NCI-H128 (cell line): ENCODE data around the gene ZNF319.

Source experiments
- DNase-seq: peaks from one replicate; lab custom pipeline; 2025; ENCODE audit not compliant: unreplicated experiment; lab: John Stamatoyannopoulos, UW

Gene ZNF319

DNA sequence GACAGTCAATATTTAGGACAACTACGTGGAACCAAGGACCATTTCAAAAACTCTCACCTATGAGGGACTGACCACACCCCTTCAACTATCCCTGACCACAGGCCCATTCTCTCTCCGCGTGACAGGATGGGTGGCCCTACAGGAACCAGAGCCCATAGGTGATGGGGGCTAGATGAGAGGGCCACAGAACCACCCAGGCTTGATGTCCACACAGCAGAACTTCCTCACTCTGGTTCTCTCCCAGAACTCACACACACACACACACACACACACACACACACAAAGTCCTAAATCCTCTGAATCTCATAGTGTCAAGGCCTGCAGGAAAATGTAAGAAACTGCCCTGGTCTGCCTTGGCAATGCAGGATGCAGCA, 1.5 kb downstream of the ZNF319 start:
- no peak for DNase-seq

DNA sequence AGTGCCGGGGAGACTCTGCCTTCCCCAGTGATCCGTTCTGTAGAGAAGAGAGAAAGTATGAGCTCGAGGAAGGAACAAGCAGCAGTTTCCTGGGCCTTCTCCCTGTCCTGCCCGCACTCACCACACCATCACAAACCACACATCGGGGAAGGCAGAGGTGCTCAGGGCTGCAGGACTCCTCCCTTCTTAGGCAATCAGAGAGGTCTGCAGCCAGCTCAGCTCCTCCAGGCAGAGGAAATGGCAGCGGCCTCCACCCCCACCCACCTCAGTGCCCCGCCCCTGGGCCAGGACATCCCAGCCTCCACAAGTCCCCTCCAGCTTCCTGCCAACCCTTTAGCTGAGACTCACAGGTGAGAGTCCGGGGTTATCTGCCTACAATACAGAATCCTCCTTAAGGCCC, 2.0 kb downstream of the ZNF319 start:
- DNase-seq, result no peak

DNA sequence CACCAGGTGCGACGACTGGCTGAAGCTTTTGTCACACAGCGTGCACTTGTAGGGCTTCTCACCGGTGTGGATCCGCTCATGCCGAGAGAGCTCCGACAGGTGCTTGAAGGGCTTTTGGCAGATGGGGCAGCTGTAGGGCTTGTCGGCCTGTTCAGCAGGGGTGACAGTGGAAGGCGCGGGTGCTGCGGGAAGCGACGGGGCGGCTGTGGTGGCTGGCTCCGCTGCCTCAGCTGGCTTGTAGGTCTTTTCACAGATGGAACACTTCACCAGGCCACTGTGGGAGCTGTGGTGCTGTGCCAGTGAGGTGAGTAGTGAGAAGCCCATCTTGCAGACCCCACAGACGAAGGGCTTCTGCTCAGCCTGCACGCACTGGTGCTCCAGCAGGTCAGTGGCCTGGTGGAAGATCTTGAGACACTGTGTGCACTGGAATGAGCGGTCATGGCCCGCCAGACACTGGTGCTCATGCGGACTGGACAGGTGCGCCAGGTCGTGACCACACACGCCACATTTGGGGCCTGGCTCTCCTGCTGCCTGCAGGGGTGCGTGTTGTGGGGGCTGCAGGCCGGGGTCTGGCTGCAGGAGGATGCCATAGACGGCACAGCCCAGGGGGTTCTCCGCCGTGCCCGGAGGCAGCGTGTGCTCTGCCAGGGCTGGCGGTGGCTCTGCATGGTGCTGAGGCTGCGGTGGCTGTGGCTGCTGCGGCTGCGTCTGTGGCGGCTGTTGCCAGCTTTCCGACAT, 2.8 kb downstream of the ZNF319 start:
- DNase-seq, result no peak

DNA sequence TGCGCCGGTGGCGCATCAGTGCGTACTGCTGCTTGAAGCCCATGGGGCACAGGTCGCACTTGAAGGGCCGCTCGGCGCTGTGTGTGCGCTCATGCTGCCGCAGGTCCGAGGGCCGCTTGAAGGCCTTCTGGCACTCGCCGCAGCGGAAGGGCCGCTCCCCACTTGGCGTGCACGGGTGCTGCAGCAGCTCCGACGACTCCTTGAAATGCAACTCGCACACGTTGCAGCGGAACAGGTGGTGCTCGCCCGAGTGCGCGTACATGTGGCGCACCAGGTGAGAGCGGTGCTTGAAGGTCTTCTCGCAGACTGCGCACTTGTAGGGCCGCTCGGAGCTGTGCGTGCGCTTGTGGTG, 3.3 kb downstream of the ZNF319 start:
- DNase-seq, result no peak

DNA sequence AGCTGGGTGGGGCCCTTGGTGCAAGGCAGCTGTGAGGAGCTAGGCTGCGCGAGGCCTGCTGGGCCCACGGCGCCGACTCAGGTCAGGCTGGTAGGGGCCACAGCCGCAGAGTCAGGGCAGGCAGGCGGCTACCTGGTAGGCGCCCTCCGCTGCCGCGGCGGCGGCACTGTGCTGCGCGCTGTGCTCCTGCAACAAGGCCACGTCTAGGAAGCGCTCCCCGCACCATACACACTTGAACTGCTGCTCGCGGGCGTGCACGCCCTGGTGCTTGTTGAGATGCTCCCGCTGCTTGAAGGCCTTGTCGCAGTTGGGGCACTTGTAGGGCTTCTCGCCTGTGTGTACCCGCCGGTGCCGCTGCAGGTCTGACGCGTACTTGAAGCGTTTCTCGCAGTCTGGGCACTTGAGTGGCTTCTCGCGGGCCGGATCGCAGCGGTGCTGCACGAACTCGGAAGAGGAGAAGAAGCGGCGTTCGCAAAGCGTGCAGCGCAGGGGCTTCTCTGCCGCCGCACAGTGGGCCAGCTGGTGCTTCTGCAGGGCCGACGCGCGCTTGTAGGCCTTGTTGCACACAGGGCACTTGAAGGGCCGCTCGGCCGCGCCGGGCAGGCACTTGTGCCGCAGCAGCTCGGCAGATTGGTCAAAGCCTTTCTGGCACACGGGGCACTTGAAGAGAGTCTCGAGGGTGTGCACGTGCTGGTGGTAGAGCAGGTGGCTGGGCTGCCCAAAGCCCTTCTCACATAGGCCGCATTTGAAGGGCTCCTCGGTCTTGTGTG, 3.9 kb downstream of the ZNF319 start:
- DNase-seq, result no peak

DNA sequence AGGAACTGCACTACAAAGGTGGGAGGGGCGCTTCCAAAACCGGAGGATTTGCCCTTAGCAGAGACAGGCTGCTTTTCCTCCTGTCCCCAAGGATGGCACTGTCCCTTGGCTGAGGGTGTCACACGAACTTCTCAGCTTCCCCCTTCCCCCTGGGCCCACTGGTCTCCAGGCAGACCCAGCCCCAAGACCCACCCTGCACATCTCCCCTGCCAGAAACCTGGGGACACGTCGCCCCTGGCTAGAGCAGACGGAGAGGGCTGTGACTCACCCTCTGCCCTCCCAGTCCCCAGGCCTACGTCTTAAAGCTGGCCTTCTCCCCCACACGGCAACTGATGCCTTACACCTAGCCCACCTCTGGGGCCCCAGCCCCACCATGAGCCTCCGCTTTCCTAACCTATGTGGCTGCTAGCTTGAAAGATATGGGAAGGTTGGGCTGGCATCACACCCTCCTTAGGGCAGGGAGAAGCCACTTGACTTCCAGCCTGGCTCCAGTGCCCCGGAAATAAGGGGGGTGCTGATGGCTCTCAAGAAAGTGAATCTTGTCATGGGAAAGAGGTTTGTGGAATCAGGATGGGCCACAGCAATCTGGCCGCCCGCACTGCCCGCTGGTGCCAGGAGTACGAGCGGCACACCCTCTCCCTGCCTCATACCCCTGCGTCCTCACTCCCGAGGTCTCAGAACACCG, 4.6 kb downstream of the ZNF319 start:
- no peak for DNase-seq

DNA sequence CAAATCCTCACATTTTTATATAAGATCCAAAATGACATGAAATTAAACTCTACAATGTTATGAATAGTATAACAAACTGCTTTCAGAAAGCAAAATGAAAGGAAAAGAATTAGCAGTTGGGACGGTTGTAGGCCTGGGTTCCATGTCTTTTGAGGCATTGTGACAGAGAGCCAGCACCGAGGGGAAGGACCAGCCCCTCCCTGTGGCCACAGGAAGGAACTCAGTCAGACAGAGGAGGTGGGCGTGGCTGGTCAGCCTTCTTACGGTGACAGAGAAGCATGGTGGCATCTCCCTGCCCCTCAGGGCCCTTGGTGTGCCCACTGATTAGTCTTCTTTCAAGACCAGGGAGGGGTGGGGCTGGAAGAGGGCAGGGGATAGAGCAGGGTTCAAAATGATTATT, 5.7 kb downstream of the ZNF319 start:
- no peak for DNase-seq

DNA sequence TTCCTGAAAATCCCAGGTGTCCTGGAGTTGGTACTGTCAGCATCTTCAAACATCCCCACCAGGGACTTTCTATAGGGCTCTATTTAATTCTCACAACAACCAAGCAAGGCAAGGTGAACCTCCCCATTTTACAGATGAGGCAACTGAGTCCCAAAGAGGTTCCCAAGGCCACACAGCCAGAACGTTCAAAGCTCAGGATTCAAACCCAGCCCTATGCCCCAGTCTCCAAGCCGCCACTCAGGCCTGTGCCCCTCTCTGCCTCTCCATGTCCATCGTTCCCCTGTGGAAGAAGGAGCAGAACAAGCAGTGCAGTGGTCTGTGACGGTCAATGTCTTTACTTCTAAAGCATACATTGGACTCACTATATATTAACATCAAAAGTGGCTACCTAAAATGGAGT, 6.1 kb downstream of the ZNF319 start:
- no peak for DNase-seq

DNA sequence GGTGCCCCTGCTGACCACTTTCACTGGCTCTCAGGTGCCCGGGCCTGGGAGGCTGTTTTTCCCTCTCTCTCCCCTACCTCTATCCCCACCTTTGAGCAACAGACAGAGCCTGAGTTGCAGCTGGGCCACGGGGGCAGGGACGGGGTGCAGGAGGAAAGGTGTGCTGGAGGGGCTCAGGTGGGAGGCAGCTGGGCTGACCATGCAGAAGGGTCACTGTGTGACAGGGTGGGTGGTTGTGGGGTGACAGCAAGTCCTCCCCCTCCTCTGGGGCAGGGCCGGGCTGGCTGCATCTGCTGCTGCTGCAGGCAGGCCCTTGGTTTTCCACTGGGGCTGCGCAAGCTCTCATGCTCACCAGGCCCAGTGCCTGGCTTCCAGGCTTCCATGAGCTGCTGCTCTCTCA, 6.6 kb downstream of the ZNF319 start:
- no peak for DNase-seq

DNA sequence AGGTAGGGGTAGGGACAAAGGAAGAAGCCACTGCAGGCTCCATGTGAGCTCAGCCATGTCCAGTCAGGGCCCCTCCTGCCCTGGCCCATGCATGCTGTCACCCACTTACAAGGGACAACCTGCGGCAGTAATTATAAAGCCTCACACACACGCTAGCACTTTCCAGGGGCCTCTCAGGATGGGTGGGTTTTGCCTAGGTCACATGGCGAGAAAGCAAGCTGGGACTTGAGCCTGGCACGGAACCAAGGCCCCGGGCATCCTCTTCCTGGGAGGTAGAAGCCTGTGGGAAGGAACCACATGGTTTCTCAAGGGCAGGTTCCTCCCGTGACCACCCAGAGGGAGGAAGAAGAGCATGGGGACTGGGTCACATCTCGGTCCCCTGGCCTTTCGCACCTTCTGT, 7.0 kb downstream of the ZNF319 start:
- no peak for DNase-seq

DNA sequence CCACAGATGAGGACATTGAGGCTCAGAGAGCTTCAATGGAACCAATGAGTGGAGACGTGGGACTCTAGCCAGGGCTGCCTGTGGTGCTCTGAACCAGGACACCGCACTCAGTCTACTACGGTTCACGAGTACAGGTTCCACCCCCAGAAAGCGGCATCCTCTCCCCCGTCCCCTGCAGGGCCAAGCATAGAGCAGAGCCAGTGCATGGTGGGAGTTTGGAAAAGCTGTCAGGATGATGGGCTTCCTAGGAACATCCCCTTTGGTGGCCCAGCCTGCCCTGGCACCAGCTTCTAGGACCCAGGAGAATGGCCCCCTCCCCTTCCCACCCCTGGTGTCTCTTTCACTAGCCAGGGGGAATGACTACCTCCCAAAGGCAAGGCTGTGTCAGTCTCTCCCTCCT, 8.4 kb downstream of the ZNF319 start:
- DNase-seq, result no peak

DNA sequence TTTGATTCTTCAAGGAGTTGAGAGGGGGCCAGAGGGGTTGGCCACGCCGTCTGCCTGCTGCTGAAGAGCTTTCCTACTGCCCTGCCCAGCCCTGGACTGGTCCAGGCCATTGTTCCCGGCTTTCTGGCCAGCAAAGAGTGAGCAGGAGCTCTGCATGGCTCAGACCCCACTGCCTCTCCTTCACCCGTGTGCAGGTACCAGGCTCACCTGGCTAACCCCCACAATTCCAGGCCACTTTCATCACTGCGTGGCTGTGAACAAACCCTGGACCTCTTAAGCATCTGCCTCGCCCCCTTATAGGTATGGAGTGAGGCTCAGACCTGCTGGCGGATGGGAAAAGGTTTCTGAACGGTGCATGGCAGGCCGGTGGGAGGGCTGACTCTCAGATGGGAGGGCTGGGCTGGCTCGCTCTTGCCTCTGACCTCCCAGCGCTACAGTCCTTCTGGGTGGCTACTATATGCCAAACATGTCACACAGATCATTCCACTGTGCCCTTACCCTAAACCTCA, 8.9 kb downstream of the ZNF319 start:
- no peak for DNase-seq

DNA sequence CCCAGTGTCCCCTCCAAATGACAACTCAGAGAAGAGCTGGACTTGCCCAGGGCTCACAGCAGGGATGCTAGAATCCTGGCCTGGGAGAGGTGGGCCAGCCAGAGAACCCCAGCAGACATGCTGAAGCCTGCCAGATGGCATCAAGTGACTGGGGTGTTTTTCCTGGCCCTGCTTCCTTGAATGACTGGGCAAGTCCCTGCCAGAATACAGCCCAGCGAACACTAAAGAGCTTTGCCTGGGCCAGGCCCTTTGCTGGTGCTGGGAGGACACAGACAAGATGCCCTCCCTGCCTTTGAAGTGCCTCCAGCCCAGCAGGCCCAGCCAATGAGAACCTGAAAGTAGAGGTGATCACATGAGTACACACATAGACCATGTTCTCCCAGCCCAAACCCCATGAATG, 11.5 kb downstream of the ZNF319 start:
- no peak for DNase-seq

DNA sequence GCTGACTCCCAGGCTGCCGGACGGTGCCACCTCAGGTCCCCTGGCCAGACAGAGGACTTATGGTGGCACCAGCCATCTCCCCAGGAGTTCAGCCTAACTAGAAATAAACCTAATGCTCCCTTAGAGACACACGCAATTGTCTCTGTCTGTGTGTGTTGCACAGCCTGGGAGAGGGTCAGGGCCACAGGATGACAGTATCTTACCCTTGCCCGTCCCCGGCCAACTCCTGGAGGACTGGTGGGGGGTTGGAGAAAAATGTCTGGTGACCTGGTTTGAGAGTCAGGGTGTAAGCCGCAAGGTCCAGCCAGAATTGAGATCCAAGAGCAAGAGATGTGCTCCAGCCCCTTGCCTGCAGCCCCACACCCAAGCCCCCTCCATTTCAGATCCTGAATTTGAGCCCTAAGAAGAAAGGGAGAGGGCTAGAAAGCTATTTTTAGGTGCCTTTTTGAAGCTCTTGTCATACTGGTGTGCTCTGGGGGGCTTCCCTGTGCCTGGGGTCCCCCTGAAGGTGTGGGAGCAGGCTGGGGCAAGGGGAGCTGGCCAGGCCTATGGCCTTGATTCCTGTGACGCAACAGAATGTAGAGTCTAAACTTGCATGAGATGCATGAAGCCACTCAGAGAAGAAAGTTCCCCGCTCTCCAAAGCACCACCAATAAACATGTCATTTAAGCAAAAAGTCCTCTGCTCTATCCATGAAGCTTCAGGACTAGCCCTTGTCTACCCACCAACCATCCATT, 12.9 kb downstream of the ZNF319 start:
- DNase-seq, result no peak

DNA sequence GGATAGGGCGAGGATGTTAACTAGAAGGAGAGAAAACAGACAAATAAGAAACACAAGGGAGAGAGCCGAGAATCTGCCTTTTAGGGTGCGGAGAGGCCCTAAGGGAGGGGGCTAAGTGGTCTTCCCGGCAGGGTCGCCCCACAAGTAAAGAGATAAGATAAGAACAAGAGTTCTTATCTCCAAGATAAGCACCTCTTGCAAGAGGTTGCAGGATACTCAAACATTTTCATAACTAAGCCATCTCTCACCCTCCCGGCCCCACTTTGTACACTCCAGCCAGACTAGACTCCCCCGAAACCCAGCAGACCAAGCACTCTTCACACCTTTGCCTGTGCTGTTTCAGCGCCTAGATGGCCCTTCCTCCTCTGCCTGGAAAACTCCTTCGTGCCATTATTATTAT, 14.3 kb downstream of the ZNF319 start:
- DNase-seq, result no peak

DNA sequence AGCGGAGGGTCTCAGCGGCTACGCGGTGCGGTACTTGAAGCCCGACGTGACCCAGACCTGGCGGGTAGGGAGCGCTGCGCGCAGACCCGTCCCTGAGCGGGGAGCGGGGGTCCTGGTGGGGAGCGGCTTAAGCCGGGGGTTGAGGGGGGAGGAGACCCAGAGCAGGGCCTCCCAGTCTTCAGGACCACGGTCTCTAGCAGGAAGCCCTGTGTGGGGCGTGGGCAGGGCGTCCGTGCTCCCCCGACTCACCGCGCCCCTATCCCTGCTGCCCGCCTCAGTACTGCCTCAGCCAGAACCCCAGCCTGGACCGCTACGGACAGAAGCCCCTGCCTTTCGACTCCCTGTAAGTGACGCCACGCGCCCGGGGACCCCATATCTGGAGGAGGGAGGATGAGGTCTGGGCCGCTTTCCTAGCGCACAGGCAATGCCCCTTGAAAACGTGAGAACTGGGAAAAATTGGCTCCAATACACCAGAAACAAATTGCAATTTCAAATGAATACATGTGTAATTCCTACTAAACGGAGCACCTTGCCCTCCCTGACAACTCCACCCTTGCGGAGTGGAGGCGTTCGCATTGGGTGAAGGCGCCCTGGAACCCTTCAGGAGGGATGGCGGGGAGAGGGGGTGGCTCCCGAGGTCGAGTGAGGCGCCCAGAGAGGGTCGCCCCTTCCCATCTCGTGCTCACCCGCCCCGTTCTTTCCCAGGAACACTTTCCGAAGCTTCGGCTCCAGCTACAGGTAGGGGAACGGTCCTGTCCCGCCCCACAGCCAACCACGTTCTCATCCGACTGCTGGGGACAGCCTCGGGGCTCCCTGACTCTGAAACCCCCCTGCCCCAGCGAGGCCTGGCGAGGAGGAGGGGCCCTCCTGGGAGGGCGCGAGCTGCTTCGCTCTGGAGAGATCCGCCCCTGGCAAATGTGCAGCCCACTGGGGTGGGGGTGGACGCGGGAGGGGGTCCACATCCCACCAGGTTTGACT, 15.0 kb downstream of the ZNF319 start:
- DNase-seq, result no peak

DNA sequence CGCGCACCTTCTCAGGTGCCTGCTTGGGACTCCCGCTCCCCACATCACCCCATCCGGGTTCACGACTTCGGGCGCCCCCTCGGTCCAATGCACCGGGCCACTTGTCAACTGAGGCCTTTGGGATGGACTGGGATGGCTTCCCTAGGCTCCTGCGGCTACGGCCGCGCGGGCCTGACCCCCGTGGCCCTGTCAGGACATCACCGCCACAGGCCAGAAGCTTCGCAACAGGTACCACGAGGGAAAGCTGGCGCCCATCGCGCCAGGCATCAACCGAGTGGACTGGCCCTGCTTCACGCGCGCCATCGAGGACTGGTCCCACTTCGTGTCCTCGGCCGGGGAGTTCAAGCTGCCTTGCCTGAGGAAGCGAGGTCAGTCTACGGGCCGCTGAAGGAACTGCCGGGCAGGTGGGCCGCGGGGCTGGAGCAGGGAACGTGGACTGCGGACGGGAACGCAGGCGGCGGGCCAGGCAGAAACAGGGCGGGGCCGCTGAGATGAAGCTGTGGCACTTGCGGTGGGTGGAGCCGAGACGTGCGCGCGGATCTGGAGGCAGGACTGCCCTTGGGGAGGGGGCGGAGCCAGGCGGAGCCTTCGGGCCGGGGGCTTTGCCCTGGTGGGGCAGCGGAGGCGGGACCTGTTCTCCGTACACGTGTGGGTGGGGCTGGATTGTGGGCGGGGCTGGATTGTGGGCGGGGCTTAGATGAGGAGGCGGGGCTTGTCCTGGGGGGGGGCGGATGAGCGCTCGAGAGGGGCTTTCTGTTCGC, 15.8 kb downstream of the ZNF319 start:
- no peak for DNase-seq

DNA sequence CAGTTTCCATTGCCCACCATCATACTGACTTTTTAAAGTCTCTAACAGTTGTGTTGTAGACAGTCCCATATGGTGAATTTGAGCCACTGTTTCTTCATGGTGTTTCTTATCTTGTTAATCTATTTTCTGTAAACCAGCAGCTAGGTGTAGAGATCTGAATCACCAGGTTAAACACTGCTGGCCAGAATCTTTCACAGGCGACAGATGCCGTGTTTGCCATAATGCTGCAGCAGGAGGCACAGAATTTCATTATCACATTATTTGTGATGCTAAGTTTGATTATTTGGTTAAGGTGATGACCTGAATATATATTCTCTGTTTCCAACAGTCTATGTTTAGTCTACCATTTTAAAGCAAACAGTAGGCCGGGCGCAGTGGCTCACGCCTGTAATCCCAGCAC, 18.1 kb downstream of the ZNF319 start:
- no peak for DNase-seq

DNA sequence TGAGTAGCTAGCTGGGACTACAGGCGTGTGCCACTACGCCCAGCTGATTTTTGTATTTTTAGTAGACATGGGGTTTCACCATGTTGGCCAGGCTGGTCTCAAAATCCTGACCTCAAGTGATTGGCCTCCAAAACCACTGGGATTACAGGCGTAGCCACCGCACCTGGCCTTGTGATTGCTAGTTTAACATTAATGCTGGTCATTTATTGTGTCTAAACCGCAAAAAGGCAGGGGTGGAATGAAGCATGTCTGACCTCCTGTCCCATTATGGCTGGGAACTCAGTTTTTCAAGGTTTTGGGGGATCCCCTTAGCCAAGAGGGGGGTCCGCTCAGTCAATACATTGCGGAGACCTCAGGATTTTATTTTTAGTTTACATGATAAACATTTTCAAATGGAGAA, 18.8 kb downstream of the ZNF319 start:
- DNase-seq, result no peak
